Smooth muscle cell of the brain vasculature (primary cell): ENCODE measurements around the gene SUSD6.

ENCODE experiments used
- DNase-seq: peaks from one replicate; pipeline ENCODE4 v3.0.0-alpha.2; 2012; ENCODE audit warnings: low read depth, low spot score

The SUSD6 gene

GRCh38 chr14:69648480-69649451 lies 37.4 kb downstream of the SUSD6 start:
- no peak for DNase-seq

GRCh38 chr14:69650948-69651369 lies 39.6 kb downstream of the SUSD6 start:
- no peak for DNase-seq

- no peak for DNase-seq
Observed at GRCh38 chr14:69651664-69652063, 40.3 kb downstream of the SUSD6 start.

GRCh38 chr14:69652942-69653684 lies 41.7 kb downstream of the SUSD6 start:
- no peak for DNase-seq

DNA sequence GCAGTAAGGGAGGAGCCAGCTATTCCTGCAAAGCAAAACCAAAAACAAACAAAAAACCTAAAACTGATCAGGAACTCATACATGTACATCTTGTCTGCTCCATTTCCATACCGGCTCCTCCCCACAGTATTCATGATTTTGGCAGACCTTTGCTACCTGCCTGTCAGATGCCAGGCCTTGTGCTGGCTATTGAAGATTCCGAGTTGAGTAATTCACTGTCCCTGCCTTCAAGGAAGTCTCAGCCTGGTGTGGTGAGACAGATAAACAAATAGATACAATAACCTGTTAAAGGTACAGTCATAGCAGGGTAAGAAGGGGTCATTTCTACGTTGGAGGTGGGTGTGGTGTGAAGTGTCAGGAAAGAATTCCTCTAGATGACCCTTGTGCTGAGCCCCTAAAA lies 42.7 kb downstream of the SUSD6 start:
- no peak for DNase-seq

GRCh38 chr14:69657950-69658355 lies 46.6 kb downstream of the SUSD6 start:
- DNase-seq, result no peak

DNA sequence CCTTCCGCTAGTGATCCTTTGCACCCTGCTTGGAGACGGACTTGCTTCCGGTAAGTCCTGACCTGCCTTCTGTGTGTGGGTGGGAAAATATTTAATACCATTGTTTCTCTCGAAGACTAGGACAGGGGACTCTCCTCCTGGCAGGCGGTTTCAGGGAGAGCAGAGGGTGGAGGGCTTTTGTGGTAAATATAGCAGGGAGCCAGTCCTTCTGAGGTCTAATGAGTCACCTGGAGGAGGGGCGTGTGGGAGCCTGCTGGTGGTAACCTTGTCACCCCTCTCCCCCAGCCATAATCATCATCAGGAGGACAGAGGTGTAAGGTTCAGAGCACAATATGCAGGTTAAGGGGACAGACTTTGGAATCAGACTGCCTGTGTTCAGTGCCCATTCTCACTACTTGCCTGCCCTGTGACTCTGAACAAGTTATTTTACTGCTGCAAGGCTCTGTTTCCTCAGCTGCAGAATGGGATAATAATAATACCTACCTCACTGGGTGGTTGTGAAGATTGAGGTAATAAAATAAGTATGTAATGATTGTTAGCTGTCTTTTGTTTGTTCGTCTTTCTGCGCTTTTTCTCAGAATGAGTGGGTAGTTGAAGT lies 47.4 kb downstream of the SUSD6 start:
- no peak for DNase-seq

DNA sequence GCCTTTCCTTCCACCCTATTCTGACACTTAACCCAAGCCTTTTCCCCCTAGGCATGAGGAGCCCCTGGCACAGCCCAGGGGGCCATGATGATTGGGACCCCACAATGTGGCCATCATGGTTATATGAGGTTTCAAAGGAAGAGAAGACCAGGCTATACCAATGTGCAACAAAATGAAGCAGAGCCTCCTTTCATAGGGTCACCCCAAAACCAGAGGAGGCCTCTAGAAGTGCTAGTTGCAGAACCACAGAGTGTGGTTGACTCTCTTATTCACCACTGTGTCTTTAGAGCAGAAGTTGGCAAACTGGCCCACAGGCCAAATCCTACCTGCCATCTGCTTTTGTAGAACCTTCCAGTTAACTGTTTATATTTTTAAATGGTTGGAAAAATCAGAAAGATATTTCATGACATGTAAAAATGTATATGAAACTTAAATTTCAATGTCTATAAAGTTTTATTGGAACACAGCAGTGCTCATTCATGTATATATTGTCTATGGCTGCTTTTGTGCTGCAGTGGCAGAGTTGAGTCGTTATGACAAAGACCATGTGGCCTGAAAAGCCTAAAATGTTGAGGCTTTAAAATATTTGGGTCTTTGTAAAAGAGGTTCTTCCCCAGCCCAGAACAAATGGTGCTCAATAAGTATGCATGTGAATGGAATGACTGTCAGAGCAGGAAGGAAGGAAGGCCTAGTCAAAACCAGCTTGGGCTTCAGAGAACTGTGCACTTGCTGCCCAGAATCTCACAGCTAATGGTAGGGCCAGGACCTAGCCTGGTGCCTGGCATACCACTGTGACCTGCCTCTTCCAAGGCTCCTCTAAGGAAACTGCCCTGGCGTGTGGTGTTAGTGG lies 49.2 kb downstream of the SUSD6 start:
- DNase-seq, result no peak

- DNase-seq, result no peak
Observed at GRCh38 chr14:69661194-69661537, 49.8 kb downstream of the SUSD6 start.

GRCh38 chr14:69662636-69663299 lies 51.4 kb downstream of the SUSD6 start:
- no peak for DNase-seq

DNA sequence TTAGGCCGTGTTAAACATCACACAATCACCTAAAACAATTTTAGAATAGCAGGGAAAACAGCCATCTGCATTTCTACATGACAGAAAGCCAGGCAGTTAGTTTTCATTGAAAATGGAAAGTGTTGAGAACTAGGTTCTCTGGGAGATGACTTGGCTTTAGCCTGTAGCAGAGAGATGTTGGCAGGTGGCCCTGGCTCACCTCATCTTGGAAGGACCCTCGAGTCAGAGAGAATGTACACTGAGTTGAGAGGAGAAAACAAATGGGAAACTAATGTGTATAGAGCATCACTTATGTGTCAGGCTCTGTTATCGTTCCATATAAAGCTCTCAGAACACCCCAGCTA lies 51.9 kb downstream of the SUSD6 start:
- no peak for DNase-seq

- DNase-seq, result no peak
Observed at GRCh38 chr14:69664265-69664664, 52.9 kb downstream of the SUSD6 start.

- DNase-seq, result no peak
Observed at GRCh38 chr14:69664865-69665526, 53.6 kb downstream of the SUSD6 start.

GRCh38 chr14:69665631-69666030 lies 54.2 kb downstream of the SUSD6 start:
- DNase-seq, result no peak

DNA sequence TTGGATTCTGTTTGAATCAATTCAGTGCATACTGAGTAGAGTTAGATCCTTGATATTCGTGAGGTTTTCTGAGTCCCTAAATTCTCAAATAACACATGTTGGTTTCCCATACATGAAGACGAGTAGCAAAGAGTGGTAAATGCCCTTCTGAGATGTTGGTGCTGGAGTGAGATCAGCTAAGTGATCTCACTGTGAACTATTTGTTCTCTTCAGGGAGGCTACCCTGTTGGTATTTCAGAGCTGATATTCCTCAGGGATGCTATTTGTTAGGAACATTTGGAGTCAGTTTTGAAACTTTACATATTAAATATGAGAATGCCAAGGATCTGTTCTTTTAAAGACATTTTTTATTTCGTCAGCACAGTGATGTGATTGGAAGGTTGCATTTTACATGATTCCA lies 54.7 kb downstream of the SUSD6 start:
- no peak for DNase-seq

- DNase-seq, result no peak
Observed at GRCh38 chr14:69666690-69667211, 55.4 kb downstream of the SUSD6 start.

GRCh38 chr14:69667938-69668335 lies 56.5 kb downstream of the SUSD6 start:
- DNase-seq, result no peak

DNA sequence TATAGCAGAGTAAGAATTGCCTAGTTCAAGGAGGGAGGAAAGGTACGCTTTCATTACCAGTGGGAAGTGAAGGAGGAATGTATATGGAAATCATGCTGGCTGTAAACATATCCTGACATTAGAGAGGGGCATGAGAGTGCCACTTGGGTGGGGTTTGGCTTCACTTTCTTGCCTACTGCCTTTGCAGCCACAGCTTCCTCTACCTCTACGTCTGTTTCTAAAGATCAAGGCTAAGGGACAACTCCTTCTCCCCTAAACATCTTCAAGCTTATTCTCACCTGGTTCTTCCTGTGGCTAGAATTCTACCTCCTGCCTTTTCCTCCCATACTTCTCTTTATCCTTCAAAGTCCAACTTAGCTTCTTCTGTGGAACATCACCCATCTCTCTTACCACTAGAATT lies 58.0 kb downstream of the SUSD6 start:
- DNase-seq, result no peak

DNA sequence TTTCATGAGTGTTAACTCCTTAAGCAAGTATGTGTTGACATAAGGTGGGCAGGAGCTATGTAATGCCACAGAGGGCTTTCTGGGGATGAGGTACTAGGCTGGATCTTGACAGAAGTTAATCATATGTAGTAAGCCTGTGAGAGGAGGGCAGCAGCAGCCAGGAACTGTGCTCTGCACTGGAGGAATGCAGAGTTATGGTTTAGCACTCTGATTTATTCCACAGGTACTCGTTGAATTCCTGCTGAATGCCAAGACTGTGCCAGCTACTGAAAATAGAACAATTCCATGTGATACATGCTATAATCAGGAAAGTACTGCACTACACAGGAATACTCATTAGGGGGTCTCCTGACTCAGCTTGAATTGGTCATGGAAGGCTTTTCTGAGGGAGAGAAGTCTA lies 58.7 kb downstream of the SUSD6 start:
- DNase-seq, result no peak

GRCh38 chr14:69671365-69672030 lies 60.1 kb downstream of the SUSD6 start:
- DNase-seq, result no peak
